ENCODE data around the gene TMEM163.

The TMEM163 gene

GRCh38 chr2:134669731-134670669, 48.8 kb downstream of the TMEM163 start:
- TF ChIP-seq CTCF (IDR thresholded peaks at IDR 0.05; ENCODE audit: insufficient read depth, low read depth, low read length, missing control alignments): no peak
- H3K4me3 ChIP-seq (ENCODE audit: low read depth, low read length): no peak overlapping the region
- DNase-seq (ENCODE audit: low read depth): no peak

- TF ChIP-seq CTCF (IDR thresholded peaks at IDR 0.05; ENCODE audit: insufficient read depth, low read depth, low read length, missing control alignments): no peak
- peak; percentile 33 for DNase-seq (ENCODE audit: low read depth)
- no peak overlapping the region for H3K4me3 ChIP-seq (ENCODE audit: low read depth, low read length)
These were observed 50.0 kb downstream of the TMEM163 start for GRCh38 chr2:134668821-134669220.

- TF ChIP-seq CTCF (IDR thresholded peaks at IDR 0.05; ENCODE audit: insufficient read depth, low read depth, low read length, missing control alignments): no peak
- H3K4me3 ChIP-seq (ENCODE audit: low read depth, low read length): no peak overlapping the region
- no peak for DNase-seq (ENCODE audit: low read depth)
These were observed 51.3 kb downstream of the TMEM163 start for GRCh38 chr2:134667541-134667940.

- no peak overlapping the region for H3K4me3 ChIP-seq (ENCODE audit: low read depth, low read length)
- TF ChIP-seq CTCF (IDR thresholded peaks at IDR 0.05; ENCODE audit: insufficient read depth, low read depth, low read length, missing control alignments): no peak
- no peak for DNase-seq (ENCODE audit: low read depth)
These were observed 51.7 kb downstream of the TMEM163 start for GRCh38 chr2:134667081-134667480.

- no peak for DNase-seq (ENCODE audit: low read depth)
- no peak for TF ChIP-seq CTCF (IDR thresholded peaks at IDR 0.05; ENCODE audit: insufficient read depth, low read depth, low read length, missing control alignments)
- H3K4me3 ChIP-seq (ENCODE audit: low read depth, low read length): no peak overlapping the region
These were observed 52.9 kb downstream of the TMEM163 start for GRCh38 chr2:134665727-134666506.

- no peak for DNase-seq (ENCODE audit: low read depth)
- H3K4me3 ChIP-seq (ENCODE audit: low read depth, low read length): no peak overlapping the region
- no peak for TF ChIP-seq CTCF (IDR thresholded peaks at IDR 0.05; ENCODE audit: insufficient read depth, low read depth, low read length, missing control alignments)
These were observed 55.0 kb downstream of the TMEM163 start for GRCh38 chr2:134663451-134664450.
